ENCODE data around the gene CNGA4.
"Not testable (repeated sequence)": the region's sequence is repeated elsewhere in the genome, so short reads cannot be mapped to it uniquely, and the experiment has no call there.

Gene CNGA4

GRCh38 chr11:6269994-6270393 lies 31.1 kb downstream of the CNGA4 start:
- no peak for DNase-seq

GRCh38 chr11:6270584-6271246 lies 31.8 kb downstream of the CNGA4 start:
- no peak for DNase-seq

- no peak for DNase-seq
These were observed 32.7 kb downstream of the CNGA4 start for GRCh38 chr11:6271598-6271997.

GRCh38 chr11:6273188-6273587 lies 34.3 kb downstream of the CNGA4 start:
- DNase-seq, result no peak

- DNase-seq, result not testable (repeated sequence)
These were observed 41.9 kb downstream of the CNGA4 start for GRCh38 chr11:6280809-6281208.

GRCh38 chr11:6283453-6284023 lies 44.6 kb downstream of the CNGA4 start:
- DNase-seq, result no peak

- DNase-seq, result no peak
These were observed 45.4 kb downstream of the CNGA4 start for GRCh38 chr11:6284250-6284649.

GRCh38 chr11:6285019-6285418 lies 46.1 kb downstream of the CNGA4 start:
- no peak for DNase-seq

Measured in NCI-H510A (cell line).